Progenitor cell of endocrine pancreas (in vitro differentiated cells): ENCODE measurements around the gene PDE9A. TPM values are rescaled to one million over a fixed set of nuclear protein-coding genes. Genes with fewer than 3 reads are reported as not detected.

ENCODE experiments used
- DNase-seq: peaks from one replicate; pipeline ENCODE4 v3.0.0; 2021; ENCODE audit warnings: low spot score; ENCODE audit not compliant: unreplicated experiment
- H3K27ac Mint-ChIP-seq: 2 replicates; pipeline ENCODE4 v1.8.0; 2021; ENCODE audit warnings: mild to moderate bottlenecking, moderate library complexity, mixed read lengths
- H3K27me3 Mint-ChIP-seq: 2 replicates; pipeline ENCODE4 v1.8.0; 2021; ENCODE audit warnings: mixed read lengths
- H3K36me3 Mint-ChIP-seq: 2 replicates; pipeline ENCODE4 v1.8.0; 2022; ENCODE audit warnings: mixed read lengths; ENCODE audit not compliant: insufficient read depth
- H3K4me1 Mint-ChIP-seq: 2 replicates; pipeline ENCODE4 v1.8.0; 2021; ENCODE audit warnings: low read depth, mixed read lengths
- H3K4me3 Mint-ChIP-seq: 2 replicates; pipeline ENCODE4 v1.8.0; 2021; ENCODE audit warnings: low read depth, mild to moderate bottlenecking, moderate library complexity, mixed read lengths
- H3K9me3 Mint-ChIP-seq: 2 replicates; pipeline ENCODE4 v1.8.0; 2021; ENCODE audit warnings: low read depth, mixed read lengths
- CTCF ChIP-seq: fragments of 200-600 bp; sonication (generic); IDR thresholded peaks from one replicate; pipeline ENCODE4 v1.5.0; 2021; ENCODE audit warnings: antibody characterized with exemption, mild to moderate bottlenecking; ENCODE audit not compliant: unreplicated experiment
- total RNA-seq: library from RNA; stranded (reverse); gene quantifications from 2 replicates; pipeline ENCODE4 v1.2.1, GENCODE V29; 2021

Gene PDE9A
- total RNA-seq, 1 donor from 2014 or later = 57.0 TPM

- no peak overlapping the region for H3K4me3 Mint-ChIP-seq
- no peaks in the 10 kb centered on the region for H3K9me3 Mint-ChIP-seq
- no peak for DNase-seq
- peaks cover 16% of the 10 kb centered on the region for H3K4me1 Mint-ChIP-seq
- no peak overlapping the region for H3K27ac Mint-ChIP-seq
- no peak for TF ChIP-seq CTCF
- peaks cover 16% of the 10 kb centered on the region for H3K27me3 Mint-ChIP-seq
- no peaks in the 10 kb centered on the region for H3K36me3 Mint-ChIP-seq
Measured at GRCh38 chr21:42638266-42638863, 15.1 kb upstream of the PDE9A start.

DNA sequence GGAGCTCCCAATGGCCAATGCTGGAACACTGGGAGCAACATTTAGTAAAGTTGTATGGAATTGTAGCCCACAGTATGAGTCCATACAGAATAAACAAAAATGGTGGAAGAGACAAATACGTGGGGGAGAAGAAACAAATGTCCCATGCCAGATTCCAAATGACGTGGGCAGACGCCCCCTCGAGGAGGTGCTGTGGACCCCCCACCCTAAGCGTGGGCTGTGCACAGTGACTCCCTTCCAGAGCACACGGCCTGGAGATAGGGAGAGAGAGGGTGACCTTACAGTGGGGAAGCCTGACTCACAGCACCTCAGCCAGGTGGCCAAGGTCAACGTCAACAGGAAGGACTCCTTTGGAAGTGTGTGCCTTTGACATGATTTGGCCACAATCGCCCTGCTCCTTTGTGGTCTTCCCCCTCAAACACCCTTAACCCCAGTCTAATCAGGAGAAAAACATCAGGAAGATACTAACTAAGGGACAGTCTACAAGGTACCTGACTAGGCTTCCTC lies 13.7 kb upstream of the PDE9A start:
- no peaks in the 10 kb centered on the region for H3K9me3 Mint-ChIP-seq
- no peak for TF ChIP-seq CTCF
- no peak overlapping the region for H3K27ac Mint-ChIP-seq

GRCh38 chr21:42640486-42640885 lies 12.9 kb upstream of the PDE9A start:
- H3K27ac Mint-ChIP-seq = no peak overlapping the region
- H3K36me3 Mint-ChIP-seq = no peaks in the 10 kb centered on the region
- H3K9me3 Mint-ChIP-seq = no peaks in the 10 kb centered on the region
- no peak for TF ChIP-seq CTCF
- H3K27me3 Mint-ChIP-seq = peaks cover 16% of the 10 kb centered on the region
- DNase-seq = no peak
- peaks cover 24% of the 10 kb centered on the region for H3K4me1 Mint-ChIP-seq
- H3K4me3 Mint-ChIP-seq = no peak overlapping the region

More for the DNA sequence above, 13.7 kb upstream of the PDE9A start:
- peaks cover 16% of the 10 kb centered on the region for H3K27me3 Mint-ChIP-seq
- peaks cover 24% of the 10 kb centered on the region for H3K4me1 Mint-ChIP-seq
- H3K4me3 Mint-ChIP-seq = no peak overlapping the region
- DNase-seq = no peak
- H3K36me3 Mint-ChIP-seq = no peaks in the 10 kb centered on the region

GRCh38 chr21:42641311-42642218 lies 11.9 kb upstream of the PDE9A start:
- peaks cover 18% of the 10 kb centered on the region for H3K27me3 Mint-ChIP-seq
- H3K4me3 Mint-ChIP-seq = peak overlapping the region; percentile 34
- no peaks in the 10 kb centered on the region for H3K36me3 Mint-ChIP-seq
- no peak for DNase-seq
- H3K9me3 Mint-ChIP-seq = no peaks in the 10 kb centered on the region
- no peak for TF ChIP-seq CTCF
- H3K4me1 Mint-ChIP-seq = peaks cover 24% of the 10 kb centered on the region
- H3K27ac Mint-ChIP-seq = no peak overlapping the region

- H3K27ac Mint-ChIP-seq = no peak overlapping the region
- no peaks in the 10 kb centered on the region for H3K36me3 Mint-ChIP-seq
- peak overlapping the region; percentile 34 for H3K4me3 Mint-ChIP-seq
- no peak for TF ChIP-seq CTCF
- no peak for DNase-seq
- peaks cover 24% of the 10 kb centered on the region for H3K4me1 Mint-ChIP-seq
- H3K9me3 Mint-ChIP-seq = no peaks in the 10 kb centered on the region
- H3K27me3 Mint-ChIP-seq = peaks cover 18% of the 10 kb centered on the region
Measured at GRCh38 chr21:42642219-42642745, 11.1 kb upstream of the PDE9A start.
